IMR-90 (cell line): ENCODE measurements around the gene CDKL5. TPM values are rescaled to one million over a fixed set of nuclear protein-coding genes. Genes with fewer than 3 reads are reported as not detected.

Experiments used
- ATAC-seq: fragments of 200-7000 bp; cut with Tn5 transposase; 2 replicates; pipeline ENCODE4 v1.9.1; 2020; ENCODE audit warnings: low read depth, mild to moderate bottlenecking, moderate library complexity
- BruUV-seq: library from RNA; stranded (reverse); fragments of 400-500 nt; replicated peaks from 2 replicates; lab custom pipeline; 2021; lab: Mats Ljungman, UMichigan
- CTCF ChIA-PET: fragments of 300-600 bp; formaldehyde crosslinking; extraction: SDS; loops from one replicate; lab custom pipeline; 2021; ENCODE audit warnings: antibody characterized with exemption; lab: Yijun Ruan, JAX
- POLR2A ChIA-PET: fragments of 300-600 bp; sonication (Branson Sonifier 250); formaldehyde crosslinking; loops from one replicate; lab custom pipeline; 2022; ENCODE audit warnings: antibody characterized with exemption; ENCODE audit not compliant: unreplicated experiment; lab: Charles Lee
- DNase-seq: peaks from one replicate; pipeline ENCODE4 v3.0.0; 2013
- H2AFZ ChIP-seq: replicated peaks from 2 replicates; pipeline ENCODE3; 2013; ENCODE audit warnings: low read length, mild to moderate bottlenecking; ENCODE audit not compliant: poor library complexity
- H2AK5ac ChIP-seq: 2 replicates; pipeline ENCODE4 v1.6.1; 2013; ENCODE audit warnings: low read depth, low read length, inconsistent platforms
- H2AK9ac ChIP-seq: replicated peaks from 2 replicates; pipeline ENCODE3; 2013; ENCODE audit warnings: mild to moderate bottlenecking, low read depth, low read length, moderate library complexity; ENCODE audit not compliant: poor library complexity
- H2BK120ac ChIP-seq: 2 replicates; pipeline ENCODE4 v1.6.1; 2013; ENCODE audit warnings: low read depth, low read length, inconsistent platforms
- H2BK15ac ChIP-seq: 3 replicates; pipeline ENCODE4 v1.6.1; 2013; ENCODE audit warnings: low read depth, low read length, inconsistent platforms
- H2BK20ac ChIP-seq: 2 replicates; pipeline ENCODE4 v1.6.1; 2013; ENCODE audit warnings: low read depth, mild to moderate bottlenecking, inconsistent platforms, low read length, moderate library complexity
- H2BK5ac ChIP-seq: 2 replicates; pipeline ENCODE4 v1.6.1; 2013; ENCODE audit warnings: mild to moderate bottlenecking, low read depth, low read length, inconsistent platforms; ENCODE audit not compliant: poor library complexity, severe bottlenecking
- H3K14ac ChIP-seq: replicated peaks from 2 replicates; pipeline ENCODE4 v1.6.1; 2013; ENCODE audit warnings: low read depth, low read length, inconsistent platforms
- H3K18ac ChIP-seq: 2 replicates; pipeline ENCODE4 v1.6.1; 2013; ENCODE audit warnings: low read depth, low read length, control low read depth
- H3K23ac ChIP-seq: 2 replicates; pipeline ENCODE4 v1.6.1; 2013; ENCODE audit warnings: low read depth, low read length, inconsistent platforms
- H3K27ac ChIP-seq: 2 replicates; pipeline ENCODE4 v1.5.1; 2013; ENCODE audit warnings: mild to moderate bottlenecking, control low read depth, low read length; ENCODE audit not compliant: insufficient read depth
- H3K27me3 ChIP-seq: 2 replicates; pipeline ENCODE4 v1.6.1; 2013; ENCODE audit warnings: low read length; ENCODE audit not compliant: control insufficient read depth, insufficient read depth
- H3K36me3 ChIP-seq: 2 replicates; pipeline ENCODE4 v1.6.1; 2013; ENCODE audit warnings: low read length, mixed read lengths; ENCODE audit not compliant: control insufficient read depth, insufficient read depth
- H3K4ac ChIP-seq: 2 replicates; pipeline ENCODE4 v1.6.1; 2013; ENCODE audit warnings: low read depth, low read length, inconsistent platforms
- H3K4me1 ChIP-seq: 2 replicates; pipeline ENCODE4 v1.6.1; 2013; ENCODE audit warnings: low read length, mixed read lengths; ENCODE audit not compliant: control insufficient read depth, insufficient read depth
- H3K4me2 ChIP-seq: 2 replicates; pipeline ENCODE4 v1.6.1; 2013; ENCODE audit warnings: low read depth, mild to moderate bottlenecking, control low read depth, low read length, moderate library complexity
- H3K4me3 ChIP-seq: 2 replicates; pipeline ENCODE4 v1.5.1; 2013; ENCODE audit warnings: low read depth, mild to moderate bottlenecking, control low read depth, low read length, moderate library complexity; ENCODE audit not compliant: insufficient read depth
- H3K56ac ChIP-seq: 2 replicates; pipeline ENCODE4 v1.6.1; 2013; ENCODE audit warnings: low read length, inconsistent platforms; ENCODE audit not compliant: insufficient read depth; ENCODE audit errors: extremely low read depth
- H3K79me1 ChIP-seq, 2 experiments: 2 replicates each; pipeline ENCODE4 v1.6.1; 2013; ENCODE audit warnings: low read length in 2 of 2, inconsistent platforms in 1 of 2, low read depth in 1 of 2
- H3K9ac ChIP-seq: 2 replicates; pipeline ENCODE4 v1.6.1; 2013; ENCODE audit warnings: low read depth, low read length, control low read depth
- H3K9me1 ChIP-seq: 2 replicates; pipeline ENCODE4 v1.6.1; 2013; ENCODE audit warnings: low read length, inconsistent platforms; ENCODE audit not compliant: insufficient read depth
- H3K9me3 ChIP-seq: 2 replicates; pipeline ENCODE4 v1.6.1; 2013; ENCODE audit warnings: low read length; ENCODE audit not compliant: control insufficient read depth, insufficient read depth
- H4K20me1 ChIP-seq: 2 replicates; pipeline ENCODE4 v1.6.1; 2013; ENCODE audit warnings: low read length, inconsistent platforms; ENCODE audit not compliant: insufficient read depth
- H4K5ac ChIP-seq: 2 replicates; pipeline ENCODE4 v1.6.1; 2013; ENCODE audit warnings: mild to moderate bottlenecking, low read depth, low read length, control low read depth
- H4K8ac ChIP-seq, 2 experiments: 2 replicates each; pipeline ENCODE4 v1.6.1; 2013; ENCODE audit warnings: low read depth in 2 of 2, low read length in 2 of 2, control low read depth in 1 of 2, inconsistent platforms in 1 of 2
- H4K91ac ChIP-seq: 2 replicates; pipeline ENCODE4 v1.6.1; 2013; ENCODE audit warnings: low read depth, low read length, inconsistent platforms; ENCODE audit not compliant: insufficient read depth
- CEBPB ChIP-seq: IDR thresholded peaks from 2 replicates; pipeline ENCODE4 v1.6.1; 2012; ENCODE audit warnings: low read depth, low read length, improper control_type of control experiment
- CHD1 ChIP-seq: IDR thresholded peaks from 2 replicates; pipeline ENCODE4 v1.6.1; 2012; ENCODE audit warnings: low read depth, low read length, improper control_type of control experiment
- ELK1 ChIP-seq: fragments of 150-350 bp; IDR thresholded peaks from 2 replicates; pipeline ENCODE4 v1.6.1; 2016; ENCODE audit warnings: low read depth, mild to moderate bottlenecking, low read length, moderate library complexity, borderline replicate concordance
- FOS ChIP-seq: fragments of 150-350 bp; IDR thresholded peaks from 2 replicates; pipeline ENCODE4 v1.6.1; 2016; ENCODE audit warnings: low read depth, low read length
- MAFK ChIP-seq: IDR thresholded peaks from 2 replicates; pipeline ENCODE4 v1.6.1; 2012; ENCODE audit warnings: low read depth, low read length, improper control_type of control experiment
- MAZ ChIP-seq: IDR thresholded peaks from 2 replicates; pipeline ENCODE4 v1.6.1; 2012; ENCODE audit warnings: low read depth, mild to moderate bottlenecking, low read length, improper control_type of control experiment, moderate library complexity, borderline replicate concordance
- RFX5 ChIP-seq: IDR thresholded peaks from 2 replicates; pipeline ENCODE4 v1.8.0; 2012; ENCODE audit warnings: low read depth, mild to moderate bottlenecking, low read length, moderate library complexity
- USF2 ChIP-seq: fragments of 150-350 bp; IDR thresholded peaks from 2 replicates; pipeline ENCODE4 v1.6.1; 2017; ENCODE audit warnings: mild to moderate bottlenecking, antibody characterized with exemption, low read length, low read depth
- WGBS, 2 experiments: methylation state at CpG; one replicate each; pipeline versions ENCODE4 v1.1.5 to v1.1.7; 2013; ENCODE audit warnings: missing lambda C conversion rate in 2 of 2; ENCODE audit not compliant: insufficient read length in 1 of 2; ENCODE audit errors: extremely low coverage in 2 of 2; 5-methylcytosine and 5-hydroxymethylcytosine counted together
- dilution Hi-C: fragments of 300-500 bp; cut with HindIII; formaldehyde crosslinking; loops from one replicate; pipeline ENCODE4 v1.14.3; 2018; ENCODE audit warnings: low sequenced_read_pairs; ENCODE audit not compliant: unreplicated experiment
- in situ Hi-C: fragments of 300-500 bp; cut with MboI; formaldehyde crosslinking; loops from 3 replicates; pipeline ENCODE4 v1.14.3; 2019; ENCODE audit warnings: low sequenced_read_pairs, inconsistent platforms, mixed read lengths
- intact Hi-C: fragments of 100-400 bp; cut with micrococcal nuclease; formaldehyde crosslinking; loops from 2 replicates; pipeline ENCODE4 v1.10.0; 2022
- polyA plus RNA-seq, 3 experiments: library from polyadenylated mRNA; depleted of rRNA; stranded (reverse); fragments of >200 nt; gene quantifications; 2 replicates each; pipeline ENCODE4 v1.2.3, GENCODE V29; 2012; ENCODE audit warnings: low replicate concordance in 1 of 3
- total RNA-seq: library from RNA; depleted of rRNA; stranded (reverse); fragments of >200 nt; gene quantifications from 2 replicates; pipeline ENCODE4 v1.2.3, GENCODE V29; 2012

CDKL5 gene
- total and polyA plus RNA-seq, 2 of the 4 experiments (the other 2 are of a cell fraction), result 3.5 to 9.7 TPM

- H3K18ac ChIP-seq, result no peak overlapping the region
Observed at GRCh38 chrX:18542131-18542530, 116.7 kb downstream of the CDKL5 start.

More at GRCh38 chrX:18542131-18542530, 116.7 kb downstream of the CDKL5 start:
- Histone ChIP-seq H3K4me3 (no peak overlapping the region), H3K79me1 (0 out of 4 replicates have a peak, but pooled peaks cover 0 to 6% of the 10 kb centered on the region in 2 experiments), H3K14ac (no peak overlapping the region), H3K27me3 (no peaks in the 10 kb centered on the region), H2AK5ac (no peak overlapping the region), H3K23ac (no peak overlapping the region), H2BK15ac (no peak overlapping the region), H4K91ac (no peak overlapping the region), H4K20me1 (no peaks in the 10 kb centered on the region), H3K9me1 (no peaks in the 10 kb centered on the region; the same call in 1 of the 2 replicates), H2BK120ac (no peak overlapping the region), H3K56ac (no peak overlapping the region), H2BK5ac (no peak overlapping the region), H2AK9ac (no peak overlapping the region), H2AFZ (no peak overlapping the region), H4K8ac (no peak overlapping the region), H3K4ac (no peak overlapping the region), H3K9ac (no peak overlapping the region), H3K9me3 (no peaks in the 10 kb centered on the region), H3K4me2 (no peak overlapping the region), H3K4me1 (no peaks in the 10 kb centered on the region), H3K27ac (no peak overlapping the region), H3K36me3 (no peaks in the 10 kb centered on the region), H2BK20ac (no peak overlapping the region), H4K5ac (no peak overlapping the region)
- ATAC-seq, result no peak
- no TSS peak for BruUV-seq
- ChIA-PET CTCF (interaction anchor here (0.8 kb wide), 1 partner anchor 15 kb away, joined by 7 read pairs; no protein-coding TSS in a partner anchor), POLR2A (no interaction called here)
- DNase-seq, result no peak
- WGBS, 2 experiments, result no CpG with 5 or more reads among the region's 3 CpGs
- dilution Hi-C loops (no loop called here), in situ Hi-C loops (no loop called here), intact Hi-C loops (no loop called here)
- TF ChIP-seq FOS (no peak), MAZ (no peak), USF2 (no peak), CHD1 (no peak), ELK1 (no peak), MAFK (no peak), RFX5 (no peak), CEBPB (no peak)
